Osteocyte (in vitro differentiated cells): ENCODE data around the gene BIN1. TPM values are rescaled to one million over a fixed set of nuclear protein-coding genes. Genes with fewer than 3 reads are reported as not detected.
A peak's percentile ranks its signal among the peaks of the same experiment; 100 is the strongest.

Source experiments
- DNase-seq: peaks from one replicate; pipeline ENCODE4 v3.0.0; 2021; ENCODE audit warnings: mixed read lengths; ENCODE audit not compliant: unreplicated experiment; ENCODE audit errors: extremely low spot score
- H3K27ac Mint-ChIP-seq: one replicate; pipeline ENCODE4 v1.8.0; 2021; ENCODE audit warnings: mild to moderate bottlenecking, mixed read lengths; ENCODE audit not compliant: unreplicated experiment
- H3K27me3 Mint-ChIP-seq: one replicate; pipeline ENCODE4 v1.8.0; 2021; ENCODE audit warnings: mixed read lengths; ENCODE audit not compliant: unreplicated experiment
- H3K36me3 Mint-ChIP-seq: one replicate; pipeline ENCODE4 v1.8.0; 2021; ENCODE audit warnings: mixed read lengths; ENCODE audit not compliant: unreplicated experiment
- H3K4me1 Mint-ChIP-seq: one replicate; pipeline ENCODE4 v1.8.0; 2021; ENCODE audit warnings: mixed read lengths; ENCODE audit not compliant: unreplicated experiment
- H3K4me3 Mint-ChIP-seq: one replicate; pipeline ENCODE4 v1.8.0; 2021; ENCODE audit warnings: mild to moderate bottlenecking, moderate library complexity, mixed read lengths; ENCODE audit not compliant: unreplicated experiment
- H3K9me3 Mint-ChIP-seq: one replicate; pipeline ENCODE4 v1.8.0; 2021; ENCODE audit warnings: mixed read lengths; ENCODE audit not compliant: unreplicated experiment
- total RNA-seq: library from RNA; stranded (reverse); gene quantifications from 2 replicates; pipeline ENCODE4 v1.2.1, GENCODE V29; 2021
- TF ChIP-seq, protein P1 (sequence below): fragments of 200-600 bp; sonication (generic); IDR thresholded peaks from 2 replicates; pipeline ENCODE4 v1.5.0; 2021; ENCODE audit warnings: antibody characterized with exemption, mild to moderate bottlenecking, moderate library complexity

BIN1 gene
- total RNA-seq, 1 donor from 2014 or later = 101 TPM

DNA sequence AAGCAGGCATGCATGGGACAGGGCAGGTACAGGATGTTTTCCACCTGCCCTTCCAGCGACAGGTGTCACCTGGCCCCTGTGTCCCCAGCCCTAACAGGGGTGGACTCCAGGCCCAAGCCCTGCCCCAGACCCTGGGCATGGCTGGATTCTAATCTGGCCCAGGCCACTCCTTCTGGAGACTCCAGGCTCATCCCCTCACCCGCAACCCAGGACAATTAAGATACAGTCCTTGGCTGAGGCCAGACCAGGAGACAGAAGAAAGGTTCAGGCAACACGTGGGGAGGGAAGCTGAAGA, 9.5 kb downstream of the BIN1 start:
- Mint-ChIP-seq H3K9me3 (no peaks in the 10 kb centered on the region), H3K4me1 (peaks cover 78% of the 10 kb centered on the region), H3K27me3 (no peaks in the 10 kb centered on the region), H3K27ac (no peak overlapping the region), H3K4me3 (no peak overlapping the region), H3K36me3 (no peaks in the 10 kb centered on the region)
- DNase-seq = no peak
- TF ChIP-seq, protein P1, sequence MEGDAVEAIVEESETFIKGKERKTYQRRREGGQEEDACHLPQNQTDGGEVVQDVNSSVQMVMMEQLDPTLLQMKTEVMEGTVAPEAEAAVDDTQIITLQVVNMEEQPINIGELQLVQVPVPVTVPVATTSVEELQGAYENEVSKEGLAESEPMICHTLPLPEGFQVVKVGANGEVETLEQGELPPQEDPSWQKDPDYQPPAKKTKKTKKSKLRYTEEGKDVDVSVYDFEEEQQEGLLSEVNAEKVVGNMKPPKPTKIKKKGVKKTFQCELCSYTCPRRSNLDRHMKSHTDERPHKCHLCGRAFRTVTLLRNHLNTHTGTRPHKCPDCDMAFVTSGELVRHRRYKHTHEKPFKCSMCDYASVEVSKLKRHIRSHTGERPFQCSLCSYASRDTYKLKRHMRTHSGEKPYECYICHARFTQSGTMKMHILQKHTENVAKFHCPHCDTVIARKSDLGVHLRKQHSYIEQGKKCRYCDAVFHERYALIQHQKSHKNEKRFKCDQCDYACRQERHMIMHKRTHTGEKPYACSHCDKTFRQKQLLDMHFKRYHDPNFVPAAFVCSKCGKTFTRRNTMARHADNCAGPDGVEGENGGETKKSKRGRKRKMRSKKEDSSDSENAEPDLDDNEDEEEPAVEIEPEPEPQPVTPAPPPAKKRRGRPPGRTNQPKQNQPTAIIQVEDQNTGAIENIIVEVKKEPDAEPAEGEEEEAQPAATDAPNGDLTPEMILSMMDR = no peak

DNA sequence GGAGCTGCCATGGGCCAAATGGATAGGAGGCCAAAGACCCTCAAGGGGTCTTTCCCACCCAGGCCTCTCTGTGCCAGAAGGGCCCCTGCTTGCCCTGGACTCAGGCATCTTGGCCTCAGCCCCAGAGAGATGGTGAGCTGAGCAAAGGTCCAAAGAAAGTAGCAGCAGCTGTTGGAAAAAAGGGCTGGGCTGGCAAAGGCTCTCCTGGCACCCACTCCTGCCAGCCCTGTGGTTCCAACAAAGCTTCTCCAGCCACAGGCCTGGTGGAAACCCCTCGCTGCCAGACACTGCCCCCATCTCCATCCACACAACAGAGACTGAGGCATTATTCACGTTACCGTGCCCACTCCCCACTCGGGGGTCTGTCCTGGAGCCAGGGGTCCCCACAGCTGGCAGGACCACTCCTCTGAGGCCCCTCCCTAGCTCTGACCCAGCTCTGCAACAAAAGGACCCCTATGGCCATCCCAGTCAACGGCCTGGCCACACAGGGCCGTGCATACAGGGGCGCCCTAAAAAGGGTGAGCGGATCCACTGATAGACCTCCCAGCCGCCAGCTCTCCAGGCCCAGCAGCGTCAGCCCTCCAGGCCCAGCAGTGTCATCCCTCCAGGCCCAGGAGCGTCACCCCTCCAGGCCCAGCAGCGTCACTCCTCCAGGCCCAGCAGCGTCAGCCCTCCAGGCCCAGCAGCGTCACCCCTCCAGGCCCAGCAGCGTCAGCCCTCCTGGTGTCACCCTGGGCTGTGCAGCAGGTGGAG, 10.1 kb downstream of the BIN1 start:
- TF ChIP-seq, protein P1 = no peak
- H3K4me3 Mint-ChIP-seq = no peak overlapping the region
- no peaks in the 10 kb centered on the region for H3K27me3 Mint-ChIP-seq
- H3K4me1 Mint-ChIP-seq = peaks cover 80% of the 10 kb centered on the region
- H3K36me3 Mint-ChIP-seq = no peaks in the 10 kb centered on the region
- H3K9me3 Mint-ChIP-seq = no peaks in the 10 kb centered on the region
- DNase-seq = no peak
- peak overlapping the region; percentile 16 for H3K27ac Mint-ChIP-seq

DNA sequence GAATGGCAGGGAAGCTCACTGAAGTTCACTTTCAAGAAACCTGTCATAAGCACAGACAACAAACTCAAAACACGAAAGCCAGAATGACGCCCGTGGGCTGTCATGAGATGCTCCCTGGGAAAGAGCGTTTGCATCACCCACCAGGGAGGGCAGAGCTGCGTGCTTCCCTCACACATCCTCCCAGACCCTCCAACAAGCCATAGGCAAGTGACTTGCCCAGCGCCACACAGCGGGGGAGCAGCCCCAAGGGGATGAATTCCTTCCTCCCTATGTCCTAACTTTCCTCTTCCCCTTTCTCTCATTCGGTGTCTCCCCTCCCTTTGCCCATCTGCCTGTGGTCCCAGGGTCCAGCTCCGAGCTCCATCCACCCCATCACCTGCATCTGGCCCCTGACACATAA, 10.7 kb downstream of the BIN1 start:
- no peaks in the 10 kb centered on the region for H3K36me3 Mint-ChIP-seq
- TF ChIP-seq, protein P1 = no peak
- peaks cover 75% of the 10 kb centered on the region for H3K4me1 Mint-ChIP-seq
- peak overlapping the region; percentile 16 for H3K27ac Mint-ChIP-seq
- no peaks in the 10 kb centered on the region for H3K27me3 Mint-ChIP-seq
- H3K9me3 Mint-ChIP-seq = no peaks in the 10 kb centered on the region
- no peak for DNase-seq
- no peak overlapping the region for H3K4me3 Mint-ChIP-seq

DNA sequence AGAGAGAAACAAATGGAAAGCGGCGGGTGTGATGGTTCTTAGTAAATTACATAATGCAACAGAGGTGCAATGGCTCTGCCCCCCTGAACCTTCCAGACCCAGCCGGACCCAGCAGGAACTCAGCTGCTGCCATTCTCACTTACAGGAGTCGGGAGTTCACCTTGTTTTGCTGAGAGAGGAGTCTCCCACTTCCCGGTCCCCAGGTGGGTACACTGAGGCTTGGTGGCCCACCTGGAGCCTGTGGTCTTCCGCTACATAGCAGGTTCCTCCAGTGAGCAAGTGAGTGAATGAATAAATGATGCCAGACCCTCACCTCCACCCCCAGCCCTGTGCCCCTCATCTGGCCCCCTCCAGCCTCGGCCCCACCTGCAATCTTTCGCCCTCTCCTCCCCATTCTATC, 11.2 kb downstream of the BIN1 start:
- Mint-ChIP-seq H3K36me3 (no peaks in the 10 kb centered on the region), H3K4me1 (peaks cover 75% of the 10 kb centered on the region), H3K27ac (peak overlapping the region; percentile 16), H3K4me3 (no peak overlapping the region), H3K27me3 (no peaks in the 10 kb centered on the region), H3K9me3 (no peaks in the 10 kb centered on the region)
- TF ChIP-seq, protein P1 = no peak
- DNase-seq = no peak

DNA sequence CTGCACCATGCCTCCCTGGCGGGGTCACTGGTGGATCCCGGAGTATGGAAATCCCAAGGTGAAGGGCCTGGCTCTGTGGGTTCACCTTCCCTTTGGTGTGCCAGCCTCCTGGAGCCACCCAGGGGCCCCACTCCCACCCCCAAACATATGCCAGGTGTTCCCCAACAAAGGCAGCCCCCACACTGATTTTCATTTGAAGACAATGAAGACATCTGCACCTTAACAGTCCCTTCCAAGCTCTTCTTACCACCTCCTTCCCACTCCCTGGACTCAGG, 11.7 kb downstream of the BIN1 start:
- TF ChIP-seq, protein P1 = no peak

More for the DNA sequence above, 11.7 kb downstream of the BIN1 start:
- no peaks in the 10 kb centered on the region for H3K36me3 Mint-ChIP-seq
- no peak overlapping the region for H3K4me3 Mint-ChIP-seq
- H3K27me3 Mint-ChIP-seq = no peaks in the 10 kb centered on the region
- peak overlapping the region; percentile 63 for H3K27ac Mint-ChIP-seq
- H3K9me3 Mint-ChIP-seq = no peaks in the 10 kb centered on the region
- no peak for DNase-seq
- H3K4me1 Mint-ChIP-seq = peaks cover 72% of the 10 kb centered on the region
